SU-DHL-6 (cell line): ENCODE data around the gene CCPG1.

Experiments
- H2AFZ ChIP-seq: fragments of 200-600 bp; sonication (generic); 2 replicates; pipeline ENCODE4 v1.6.1; 2014; ENCODE audit warnings: low read depth, mild to moderate bottlenecking, moderate library complexity, mixed read lengths, antibody characterized with exemption, low read length; ENCODE audit not compliant: severe bottlenecking
- H3F3A ChIP-seq: fragments of 200-600 bp; shearing (Covaris generic); 2 replicates; pipeline ENCODE4 v1.6.0; 2016; ENCODE audit warnings: antibody characterized with exemption, mild to moderate bottlenecking; ENCODE audit not compliant: insufficient read depth
- H3K27ac ChIP-seq: fragments of 200-600 bp; sonication (generic); 2 replicates; pipeline ENCODE4 v1.5.1; 2016; ENCODE audit warnings: low read depth, mild to moderate bottlenecking, low read length, moderate library complexity, mixed read lengths
- H3K27me3 ChIP-seq: fragments of 200-600 bp; sonication (generic), shearing (Covaris generic); 2 replicates; pipeline ENCODE4 v1.6.0; 2014; ENCODE audit warnings: mild to moderate bottlenecking, low read length
- H3K36me3 ChIP-seq: fragments of 200-600 bp; sonication (generic); 2 replicates; pipeline ENCODE4 v1.6.1; 2014; ENCODE audit warnings: mild to moderate bottlenecking, low read length, mixed read lengths
- H3K4me2 ChIP-seq: fragments of 300-600, 200-600 bp; shearing (Covaris generic), sonication (generic); 2 replicates; pipeline ENCODE4 v1.6.0; 2014; ENCODE audit warnings: low read length, low read depth, mild to moderate bottlenecking; ENCODE audit not compliant: poor library complexity, severe bottlenecking
- H3K4me3 ChIP-seq: fragments of 200-600 bp; sonication (generic); 2 replicates; pipeline ENCODE4 v1.5.1; 2014; ENCODE audit warnings: antibody characterized with exemption, low read length, mild to moderate bottlenecking, mixed read lengths; ENCODE audit not compliant: insufficient read depth, poor library complexity, severe bottlenecking
- H3K79me2 ChIP-seq: fragments of 200-600 bp; sonication (generic); 2 replicates; pipeline ENCODE4 v1.6.1; 2014; ENCODE audit warnings: mild to moderate bottlenecking, low read length, moderate library complexity; ENCODE audit not compliant: insufficient read depth
- H3K9ac ChIP-seq: fragments of 200-600 bp; sonication (generic); 2 replicates; pipeline ENCODE4 v1.7.0; 2014; ENCODE audit warnings: mild to moderate bottlenecking, low read length
- H3K9me2 ChIP-seq: fragments of 200-600 bp; sonication (generic); replicated peaks from 2 replicates; pipeline ENCODE4 v1.6.1; 2014; ENCODE audit warnings: low read length; ENCODE audit not compliant: insufficient read depth
- H3K9me3 ChIP-seq: fragments of 200-600 bp; sonication (generic); 2 replicates; pipeline ENCODE4 v1.6.1; 2014; ENCODE audit warnings: low read length, mixed read lengths; ENCODE audit not compliant: insufficient read depth
- H4K20me1 ChIP-seq: fragments of 200-600 bp; sonication (generic); 2 replicates; pipeline ENCODE4 v1.6.1; 2014; ENCODE audit warnings: low read depth, mild to moderate bottlenecking, antibody characterized with exemption, low read length, moderate library complexity, mixed read lengths
- EZH2phosphoT487 ChIP-seq: fragments of 200-600 bp; sonication (generic), shearing (Covaris generic); conservative IDR thresholded peaks from 2 replicates; pipeline ENCODE4 v1.6.1; 2018; ENCODE audit warnings: mild to moderate bottlenecking, antibody characterized with exemption, low read length, moderate library complexity, mixed read lengths
- TF ChIP-seq, protein P1 (sequence below): fragments of 200-600 bp; sonication (generic); IDR thresholded peaks from one replicate; pipeline ENCODE4 v1.5.1; 2017; ENCODE audit warnings: antibody characterized with exemption, mild to moderate bottlenecking, low read length, moderate library complexity; ENCODE audit not compliant: insufficient read depth, poor library complexity, severe bottlenecking

The CCPG1 gene

DNA sequence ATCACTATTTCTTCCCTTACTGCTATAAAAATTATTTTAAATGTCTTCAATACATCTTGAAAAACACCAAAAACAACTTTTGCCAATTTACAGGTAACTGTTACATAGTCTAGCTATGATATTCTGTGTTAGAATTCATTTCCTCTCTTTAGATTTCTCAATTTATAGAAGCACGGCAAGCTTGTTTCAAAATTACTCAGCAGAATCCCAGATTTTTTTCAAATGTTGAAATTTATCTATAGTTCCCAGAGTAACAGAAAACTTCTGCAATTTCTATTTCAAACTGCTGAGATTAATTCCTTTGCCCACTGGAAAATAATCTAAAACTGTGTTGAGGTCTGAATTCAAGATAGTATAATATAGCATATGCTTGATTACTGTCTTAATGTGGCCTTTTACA is 41.2 kb downstream of the CCPG1 start:
- no peaks in the 10 kb centered on the region for H3K9me2 ChIP-seq
- H3K36me3 ChIP-seq = no peaks in the 10 kb centered on the region

DNA sequence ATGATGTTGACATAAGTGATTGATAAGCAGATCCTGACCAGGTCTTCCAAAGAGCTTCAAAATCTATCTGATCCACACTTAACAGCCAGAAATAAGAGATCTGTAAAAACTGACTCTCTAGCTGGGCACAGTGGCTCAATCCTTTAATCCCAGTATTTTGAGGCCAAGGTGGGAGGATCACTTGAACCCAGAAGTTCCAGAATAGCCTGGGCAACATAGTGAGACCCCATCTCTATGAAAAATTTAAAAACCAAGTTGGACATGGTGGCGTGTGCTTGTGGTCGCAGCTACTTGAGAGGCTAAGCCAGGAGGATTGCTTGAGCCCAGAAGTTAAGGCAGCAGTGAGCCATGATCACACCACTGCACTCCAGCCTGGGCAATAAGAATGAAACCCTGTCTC is 45.5 kb downstream of the CCPG1 start:
- Histone ChIP-seq H3K36me3 (no peaks in the 10 kb centered on the region), H3K27me3 (no peaks in the 10 kb centered on the region), H3K9me3 (no peaks in the 10 kb centered on the region), H3K27ac (no peak overlapping the region), H4K20me1 (no peaks in the 10 kb centered on the region), H3K9ac (no peak overlapping the region), H2AFZ (no peak overlapping the region), H3K4me2 (no peak overlapping the region), H3F3A (no peaks in the 10 kb centered on the region), H3K4me3 (no peak overlapping the region), H3K9me2 (no peaks in the 10 kb centered on the region), H3K79me2 (no peaks in the 10 kb centered on the region)
- TF ChIP-seq, protein P1, sequence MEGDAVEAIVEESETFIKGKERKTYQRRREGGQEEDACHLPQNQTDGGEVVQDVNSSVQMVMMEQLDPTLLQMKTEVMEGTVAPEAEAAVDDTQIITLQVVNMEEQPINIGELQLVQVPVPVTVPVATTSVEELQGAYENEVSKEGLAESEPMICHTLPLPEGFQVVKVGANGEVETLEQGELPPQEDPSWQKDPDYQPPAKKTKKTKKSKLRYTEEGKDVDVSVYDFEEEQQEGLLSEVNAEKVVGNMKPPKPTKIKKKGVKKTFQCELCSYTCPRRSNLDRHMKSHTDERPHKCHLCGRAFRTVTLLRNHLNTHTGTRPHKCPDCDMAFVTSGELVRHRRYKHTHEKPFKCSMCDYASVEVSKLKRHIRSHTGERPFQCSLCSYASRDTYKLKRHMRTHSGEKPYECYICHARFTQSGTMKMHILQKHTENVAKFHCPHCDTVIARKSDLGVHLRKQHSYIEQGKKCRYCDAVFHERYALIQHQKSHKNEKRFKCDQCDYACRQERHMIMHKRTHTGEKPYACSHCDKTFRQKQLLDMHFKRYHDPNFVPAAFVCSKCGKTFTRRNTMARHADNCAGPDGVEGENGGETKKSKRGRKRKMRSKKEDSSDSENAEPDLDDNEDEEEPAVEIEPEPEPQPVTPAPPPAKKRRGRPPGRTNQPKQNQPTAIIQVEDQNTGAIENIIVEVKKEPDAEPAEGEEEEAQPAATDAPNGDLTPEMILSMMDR = no peak
- no peak for TF ChIP-seq EZH2phosphoT487

More for the DNA sequence above, 41.2 kb downstream of the CCPG1 start:
- H3K27ac ChIP-seq = no peak overlapping the region
- no peaks in the 10 kb centered on the region for H4K20me1 ChIP-seq
- no peaks in the 10 kb centered on the region for H3K9me3 ChIP-seq
- no peak overlapping the region for H2AFZ ChIP-seq
- no peaks in the 10 kb centered on the region for H3K79me2 ChIP-seq
- no peak for TF ChIP-seq EZH2phosphoT487
- TF ChIP-seq, protein P1 = no peak
- H3K9ac ChIP-seq = no peak overlapping the region
- H3F3A ChIP-seq = no peaks in the 10 kb centered on the region
- no peaks in the 10 kb centered on the region for H3K27me3 ChIP-seq
- no peak overlapping the region for H3K4me3 ChIP-seq
- no peak overlapping the region for H3K4me2 ChIP-seq

DNA sequence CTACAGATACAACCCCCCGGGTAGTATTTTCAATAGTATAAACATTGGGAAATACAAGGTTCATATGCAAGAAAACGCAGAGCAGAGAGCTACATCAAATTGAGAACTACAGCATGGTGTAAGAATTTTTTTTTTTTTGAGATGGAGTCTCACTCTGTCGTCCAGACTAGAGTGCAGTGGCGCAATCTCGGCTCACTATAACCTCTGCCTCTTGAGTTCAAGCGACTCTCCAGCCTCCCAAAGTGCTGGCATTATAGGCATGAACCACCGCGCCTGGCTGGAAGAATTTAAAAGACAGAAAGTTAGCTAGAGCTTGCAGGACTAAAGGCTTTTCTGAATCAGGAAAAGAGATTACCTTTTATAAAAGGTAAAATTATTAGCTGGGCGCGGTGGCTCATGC is 47.1 kb downstream of the CCPG1 start:
- Histone ChIP-seq H3K4me3 (no peak overlapping the region), H3K9me2 (no peaks in the 10 kb centered on the region), H3F3A (no peaks in the 10 kb centered on the region), H2AFZ (no peak overlapping the region), H3K9me3 (no peaks in the 10 kb centered on the region), H3K4me2 (no peak overlapping the region), H3K79me2 (no peaks in the 10 kb centered on the region), H3K27me3 (no peaks in the 10 kb centered on the region), H3K27ac (no peak overlapping the region), H3K9ac (no peak overlapping the region), H4K20me1 (no peaks in the 10 kb centered on the region), H3K36me3 (0 out of 2 replicates have a peak, but pooled peaks cover 7% of the 10 kb centered on the region)
- TF ChIP-seq, protein P1 = no peak
- no peak for TF ChIP-seq EZH2phosphoT487
